HL-60 (cell line): ENCODE results near the gene DOC2B.

Experiments used
- DNase-seq, 2 experiments: peaks; one replicate each; pipeline ENCODE4 v3.0.0-alpha.2; 2010 to 2020; ENCODE audit warnings: low read depth in 1 of 2, low spot score in 1 of 2
- H3K27ac ChIP-seq: fragments of 250-450 bp; sonication (Bioruptor Pico); replicated peaks from 2 replicates; pipeline ENCODE4 v1.5.1; 2020; ENCODE audit warnings: mild to moderate bottlenecking, moderate library complexity
- H3K27me3 ChIP-seq: fragments of 250-450 bp; sonication (Bioruptor Pico); 2 replicates; pipeline ENCODE4 v1.5.1; 2021; ENCODE audit warnings: mild to moderate bottlenecking, moderate library complexity; ENCODE audit not compliant: insufficient read depth, poor library complexity, severe bottlenecking
- H3K4me3 ChIP-seq: replicated peaks from 2 replicates; pipeline ENCODE4 v1.5.1; 2011; ENCODE audit warnings: mild to moderate bottlenecking, control low read depth, low read length; ENCODE audit not compliant: insufficient read depth
- CTCF ChIP-seq: IDR thresholded peaks from one replicate; pipeline ENCODE4 v1.5.1; 2011; ENCODE audit warnings: low read length, control low read depth, inconsistent platforms; ENCODE audit not compliant: insufficient read depth
- GABPA ChIP-seq: IDR thresholded peaks from 2 replicates; pipeline ENCODE4 v1.6.1; 2012; ENCODE audit warnings: low read depth
- POLR2AphosphoS5 ChIP-seq: IDR thresholded peaks from 2 replicates; pipeline ENCODE4 v1.6.1; 2012; ENCODE audit warnings: low read depth
- REST ChIP-seq: IDR thresholded peaks from 2 replicates; pipeline ENCODE4 v1.6.1; 2012; ENCODE audit warnings: low read depth; ENCODE audit not compliant: insufficient replicate concordance
- SPI1 ChIP-seq: IDR thresholded peaks from 2 replicates; pipeline ENCODE4 v1.6.1; 2012; ENCODE audit warnings: low read depth, mild to moderate bottlenecking, borderline replicate concordance

DOC2B gene

GRCh38 chr17:149231-149630 is 32.2 kb downstream of the DOC2B start:
- Histone ChIP-seq H3K27ac (no peak overlapping the region), H3K27me3 (no peaks in the 10 kb centered on the region), H3K4me3 (no peak overlapping the region)
- no peak for TF ChIP-seq CTCF
- no peak for TF ChIP-seq SPI1
- TF ChIP-seq GABPA, result no peak
- no peak for DNase-seq

GRCh38 chr17:148757-149156 is 32.7 kb downstream of the DOC2B start:
- Histone ChIP-seq H3K4me3 (no peak overlapping the region), H3K27ac (no peak overlapping the region), H3K27me3 (no peaks in the 10 kb centered on the region)
- TF ChIP-seq POLR2AphosphoS5, result no peak
- TF ChIP-seq SPI1, result no peak
- TF ChIP-seq CTCF, result no peak
- TF ChIP-seq REST, result no peak
- no peak for TF ChIP-seq GABPA
- no peak for DNase-seq

- no peak for TF ChIP-seq GABPA
- no peak for TF ChIP-seq SPI1
- no peak for TF ChIP-seq CTCF
- no peak for TF ChIP-seq POLR2AphosphoS5
- TF ChIP-seq REST, result no peak
- no peak for DNase-seq
- Histone ChIP-seq H3K4me3 (no peak overlapping the region), H3K27me3 (no peaks in the 10 kb centered on the region), H3K27ac (no peak overlapping the region)
Measured at GRCh38 chr17:147796-148740, 33.4 kb downstream of the DOC2B start.
